HG03520 (cell line): ENCODE results near the gene STX19.

Experiments
- ATAC-seq: cut with Tn5 transposase; IDR thresholded peaks from one replicate; pipeline ENCODE4 v1.9.1; 2021; ENCODE audit warnings: mild to moderate bottlenecking, moderate library complexity; ENCODE audit not compliant: unreplicated experiment

Gene STX19

GRCh38 chr3:94043285-94043684 is 14.9 kb upstream of the STX19 start:
- ATAC-seq: no peak

GRCh38 chr3:94036909-94037507 is 8.6 kb upstream of the STX19 start:
- peak; percentile 82 for ATAC-seq

- ATAC-seq: no peak
These were observed 1.8 kb downstream of the STX19 start for GRCh38 chr3:94026623-94027022.

- no peak for ATAC-seq
These were observed 4.0 kb downstream of the STX19 start for GRCh38 chr3:94024385-94024784.

GRCh38 chr3:94020293-94020692 is 8.1 kb downstream of the STX19 start:
- no peak for ATAC-seq

GRCh38 chr3:94019659-94020058 is 8.7 kb downstream of the STX19 start:
- no peak for ATAC-seq

GRCh38 chr3:94015025-94015424 is 13.4 kb downstream of the STX19 start:
- no peak for ATAC-seq

GRCh38 chr3:94012185-94012584 is 16.2 kb downstream of the STX19 start:
- no peak for ATAC-seq

- no peak for ATAC-seq
These were observed 17.1 kb downstream of the STX19 start for GRCh38 chr3:94011233-94011711.

- ATAC-seq: no peak
These were observed 18.8 kb downstream of the STX19 start for GRCh38 chr3:94009608-94010007.

GRCh38 chr3:94008253-94008652 is 20.1 kb downstream of the STX19 start:
- ATAC-seq: no peak

- peak; percentile 96 for ATAC-seq
These were observed 24.0 kb downstream of the STX19 start for GRCh38 chr3:94004301-94004910.

- ATAC-seq: no peak
These were observed 26.4 kb downstream of the STX19 start for GRCh38 chr3:94001827-94002495.

- ATAC-seq: no peak
These were observed 27.2 kb downstream of the STX19 start for GRCh38 chr3:94001191-94001590.

GRCh38 chr3:93994056-93994455 is 34.3 kb downstream of the STX19 start:
- ATAC-seq: no peak

- ATAC-seq: no peak
These were observed 36.2 kb downstream of the STX19 start for GRCh38 chr3:93992207-93992606.

GRCh38 chr3:93991631-93992030 is 36.8 kb downstream of the STX19 start:
- no peak for ATAC-seq

GRCh38 chr3:93989241-93989640 is 39.2 kb downstream of the STX19 start:
- no peak for ATAC-seq

- ATAC-seq: no peak
These were observed 39.6 kb downstream of the STX19 start for GRCh38 chr3:93988764-93989163.

GRCh38 chr3:93988283-93988682 is 40.1 kb downstream of the STX19 start:
- ATAC-seq: no peak

- ATAC-seq: no peak
These were observed 43.8 kb downstream of the STX19 start for GRCh38 chr3:93984618-93985017.

GRCh38 chr3:93983408-93983807 is 45.0 kb downstream of the STX19 start:
- ATAC-seq: no peak
